ENCODE results near the gene RPL28.

DNA sequence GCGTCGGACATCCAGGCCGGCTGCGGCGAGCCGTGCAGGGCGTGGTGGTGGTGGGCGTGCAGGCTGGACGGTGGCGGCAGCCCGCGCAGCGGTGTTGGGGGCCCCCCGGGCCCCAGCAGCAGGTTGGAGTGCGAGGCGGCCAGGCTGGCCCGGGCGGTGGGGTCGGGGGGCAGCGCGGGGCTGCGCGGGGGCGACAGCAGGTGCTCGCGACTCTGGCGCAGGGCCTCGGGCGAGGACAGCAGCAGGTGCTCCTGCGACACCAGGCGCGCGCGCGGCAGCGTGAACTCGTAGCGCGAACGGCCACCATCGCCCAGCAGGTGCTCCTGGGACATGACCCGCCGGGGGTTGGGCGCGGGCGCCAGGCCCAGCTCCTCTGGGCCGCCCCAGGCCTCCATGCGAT is 47.6 kb downstream of the RPL28 start:
- TF ChIP-seq, protein P1, sequence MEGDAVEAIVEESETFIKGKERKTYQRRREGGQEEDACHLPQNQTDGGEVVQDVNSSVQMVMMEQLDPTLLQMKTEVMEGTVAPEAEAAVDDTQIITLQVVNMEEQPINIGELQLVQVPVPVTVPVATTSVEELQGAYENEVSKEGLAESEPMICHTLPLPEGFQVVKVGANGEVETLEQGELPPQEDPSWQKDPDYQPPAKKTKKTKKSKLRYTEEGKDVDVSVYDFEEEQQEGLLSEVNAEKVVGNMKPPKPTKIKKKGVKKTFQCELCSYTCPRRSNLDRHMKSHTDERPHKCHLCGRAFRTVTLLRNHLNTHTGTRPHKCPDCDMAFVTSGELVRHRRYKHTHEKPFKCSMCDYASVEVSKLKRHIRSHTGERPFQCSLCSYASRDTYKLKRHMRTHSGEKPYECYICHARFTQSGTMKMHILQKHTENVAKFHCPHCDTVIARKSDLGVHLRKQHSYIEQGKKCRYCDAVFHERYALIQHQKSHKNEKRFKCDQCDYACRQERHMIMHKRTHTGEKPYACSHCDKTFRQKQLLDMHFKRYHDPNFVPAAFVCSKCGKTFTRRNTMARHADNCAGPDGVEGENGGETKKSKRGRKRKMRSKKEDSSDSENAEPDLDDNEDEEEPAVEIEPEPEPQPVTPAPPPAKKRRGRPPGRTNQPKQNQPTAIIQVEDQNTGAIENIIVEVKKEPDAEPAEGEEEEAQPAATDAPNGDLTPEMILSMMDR (IDR thresholded peaks at IDR 0.05; ENCODE audit: insufficient read depth, low read length): no peak
- no peak for TF ChIP-seq POLR2AphosphoS5 (IDR thresholded peaks at IDR 0.05; ENCODE audit: low read depth)
- no peak for TF ChIP-seq GABPA (IDR thresholded peaks at IDR 0.05; ENCODE audit: low read depth)
- TF ChIP-seq, protein P2, sequence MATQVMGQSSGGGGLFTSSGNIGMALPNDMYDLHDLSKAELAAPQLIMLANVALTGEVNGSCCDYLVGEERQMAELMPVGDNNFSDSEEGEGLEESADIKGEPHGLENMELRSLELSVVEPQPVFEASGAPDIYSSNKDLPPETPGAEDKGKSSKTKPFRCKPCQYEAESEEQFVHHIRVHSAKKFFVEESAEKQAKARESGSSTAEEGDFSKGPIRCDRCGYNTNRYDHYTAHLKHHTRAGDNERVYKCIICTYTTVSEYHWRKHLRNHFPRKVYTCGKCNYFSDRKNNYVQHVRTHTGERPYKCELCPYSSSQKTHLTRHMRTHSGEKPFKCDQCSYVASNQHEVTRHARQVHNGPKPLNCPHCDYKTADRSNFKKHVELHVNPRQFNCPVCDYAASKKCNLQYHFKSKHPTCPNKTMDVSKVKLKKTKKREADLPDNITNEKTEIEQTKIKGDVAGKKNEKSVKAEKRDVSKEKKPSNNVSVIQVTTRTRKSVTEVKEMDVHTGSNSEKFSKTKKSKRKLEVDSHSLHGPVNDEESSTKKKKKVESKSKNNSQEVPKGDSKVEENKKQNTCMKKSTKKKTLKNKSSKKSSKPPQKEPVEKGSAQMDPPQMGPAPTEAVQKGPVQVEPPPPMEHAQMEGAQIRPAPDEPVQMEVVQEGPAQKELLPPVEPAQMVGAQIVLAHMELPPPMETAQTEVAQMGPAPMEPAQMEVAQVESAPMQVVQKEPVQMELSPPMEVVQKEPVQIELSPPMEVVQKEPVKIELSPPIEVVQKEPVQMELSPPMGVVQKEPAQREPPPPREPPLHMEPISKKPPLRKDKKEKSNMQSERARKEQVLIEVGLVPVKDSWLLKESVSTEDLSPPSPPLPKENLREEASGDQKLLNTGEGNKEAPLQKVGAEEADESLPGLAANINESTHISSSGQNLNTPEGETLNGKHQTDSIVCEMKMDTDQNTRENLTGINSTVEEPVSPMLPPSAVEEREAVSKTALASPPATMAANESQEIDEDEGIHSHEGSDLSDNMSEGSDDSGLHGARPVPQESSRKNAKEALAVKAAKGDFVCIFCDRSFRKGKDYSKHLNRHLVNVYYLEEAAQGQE (IDR thresholded peaks at IDR 0.05; ENCODE audit: insufficient replicate concordance, low read depth): no peak
- TF ChIP-seq SPI1 (IDR thresholded peaks at IDR 0.05; ENCODE audit: borderline replicate concordance, low read depth): no peak
